D721Med (cell line): Measurements from ENCODE around the gene HBP1.
A peak's percentile ranks its signal among the peaks of the same experiment; 100 is the strongest.

ENCODE experiments used
- DNase-seq: peaks from one replicate; pipeline ENCODE4 v3.0.0; 2011; ENCODE audit warnings: low spot score; ENCODE audit not compliant: insufficient read length
- FAIRE-seq: peaks from 2 replicates; lab custom pipeline; 2011; peaks lifted over from hg19 to GRCh38; lab: Jason Lieb, UNC
- TF ChIP-seq, protein P1 (sequence below): IDR thresholded peaks from 2 replicates; pipeline ENCODE4 v1.5.1; 2012; ENCODE audit warnings: mild to moderate bottlenecking, control low read depth; ENCODE audit not compliant: insufficient read depth; ENCODE audit errors: missing control alignments

The HBP1 gene

DNA sequence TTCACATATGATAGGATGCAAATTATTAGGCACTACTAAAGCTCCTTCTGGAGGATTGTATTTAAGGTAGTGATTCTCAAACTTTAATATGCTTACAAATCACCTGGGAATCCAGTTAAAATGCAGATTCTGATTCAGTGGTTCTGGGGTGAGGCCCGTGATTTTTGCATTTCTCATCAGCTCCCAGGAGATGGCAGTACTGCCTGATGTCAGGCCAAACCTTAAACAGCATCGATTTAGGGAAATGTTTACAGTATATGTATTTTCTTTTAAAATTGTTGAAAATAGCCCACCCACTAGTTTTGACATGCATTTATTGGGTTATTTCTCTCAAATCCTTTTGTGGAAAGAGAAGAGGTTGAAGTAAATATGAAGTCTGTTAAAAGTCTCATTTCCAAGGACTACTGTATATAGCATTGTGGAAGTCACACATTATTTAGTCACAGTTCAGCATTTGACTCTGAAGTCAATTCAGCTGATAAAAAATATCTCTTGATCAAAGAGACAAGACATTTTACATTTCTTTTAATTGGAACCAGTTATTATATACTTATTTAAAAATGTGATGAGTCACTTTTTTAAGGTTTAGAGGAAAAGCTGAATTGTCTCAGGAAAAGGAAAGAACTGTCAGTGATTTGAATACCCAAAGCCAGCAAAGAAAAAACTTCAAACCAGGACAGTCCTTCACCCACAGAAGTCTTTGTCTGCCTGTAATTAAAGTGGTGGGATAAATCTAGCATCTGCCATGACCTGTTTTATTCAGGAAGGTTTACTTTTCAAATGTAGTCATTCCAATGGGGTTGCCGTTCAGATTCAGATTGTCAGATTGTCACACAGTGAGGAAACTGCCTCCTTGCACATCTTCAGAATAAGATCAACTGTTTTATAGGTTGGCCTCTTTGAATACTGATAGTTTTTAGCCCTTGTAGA lies 21.1 kb upstream of the HBP1 start:
- TF ChIP-seq, protein P1, sequence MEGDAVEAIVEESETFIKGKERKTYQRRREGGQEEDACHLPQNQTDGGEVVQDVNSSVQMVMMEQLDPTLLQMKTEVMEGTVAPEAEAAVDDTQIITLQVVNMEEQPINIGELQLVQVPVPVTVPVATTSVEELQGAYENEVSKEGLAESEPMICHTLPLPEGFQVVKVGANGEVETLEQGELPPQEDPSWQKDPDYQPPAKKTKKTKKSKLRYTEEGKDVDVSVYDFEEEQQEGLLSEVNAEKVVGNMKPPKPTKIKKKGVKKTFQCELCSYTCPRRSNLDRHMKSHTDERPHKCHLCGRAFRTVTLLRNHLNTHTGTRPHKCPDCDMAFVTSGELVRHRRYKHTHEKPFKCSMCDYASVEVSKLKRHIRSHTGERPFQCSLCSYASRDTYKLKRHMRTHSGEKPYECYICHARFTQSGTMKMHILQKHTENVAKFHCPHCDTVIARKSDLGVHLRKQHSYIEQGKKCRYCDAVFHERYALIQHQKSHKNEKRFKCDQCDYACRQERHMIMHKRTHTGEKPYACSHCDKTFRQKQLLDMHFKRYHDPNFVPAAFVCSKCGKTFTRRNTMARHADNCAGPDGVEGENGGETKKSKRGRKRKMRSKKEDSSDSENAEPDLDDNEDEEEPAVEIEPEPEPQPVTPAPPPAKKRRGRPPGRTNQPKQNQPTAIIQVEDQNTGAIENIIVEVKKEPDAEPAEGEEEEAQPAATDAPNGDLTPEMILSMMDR, result peak; percentile 61
- DNase-seq, result no peak
- no peak for FAIRE-seq

DNA sequence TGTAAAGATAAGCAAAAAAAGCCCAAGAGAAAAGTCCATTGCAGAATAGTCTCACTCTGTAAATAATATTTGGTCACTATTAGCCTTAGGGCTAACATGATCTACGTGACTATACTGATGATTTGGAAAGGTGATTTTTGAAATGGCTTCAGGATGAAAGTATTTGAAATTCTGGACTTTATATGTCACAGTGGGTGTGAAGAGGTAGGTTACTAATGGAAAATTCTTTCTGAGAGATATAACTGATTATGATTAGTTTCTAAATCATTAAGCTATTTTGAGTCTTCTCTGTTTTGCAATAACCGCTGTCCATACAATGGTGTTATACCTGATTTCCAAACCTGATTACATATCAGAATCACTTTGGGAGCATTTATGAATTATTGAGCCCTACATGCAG lies 20.1 kb upstream of the HBP1 start:
- DNase-seq (no peak), FAIRE-seq (no peak)
- TF ChIP-seq, protein P1, result no peak

DNA sequence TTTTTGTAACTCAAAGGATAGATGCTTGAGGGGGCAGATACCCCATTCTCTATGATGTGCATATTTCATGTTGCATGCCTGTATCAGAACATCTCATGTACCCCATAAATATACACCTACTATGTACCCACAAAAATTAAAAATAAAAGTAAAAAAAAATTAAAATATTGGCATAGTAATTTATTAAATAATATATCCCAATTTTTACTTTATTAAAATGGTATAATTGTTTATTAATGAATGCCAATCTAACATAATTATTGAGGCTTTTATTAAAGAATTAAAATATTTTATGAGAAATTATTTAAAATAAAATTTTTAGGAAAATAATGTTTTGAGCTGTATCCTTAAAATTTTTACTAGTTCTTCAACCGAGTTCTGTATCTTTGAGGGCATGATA lies 18.9 kb upstream of the HBP1 start:
- FAIRE-seq (no peak), DNase-seq (no peak)

DNA sequence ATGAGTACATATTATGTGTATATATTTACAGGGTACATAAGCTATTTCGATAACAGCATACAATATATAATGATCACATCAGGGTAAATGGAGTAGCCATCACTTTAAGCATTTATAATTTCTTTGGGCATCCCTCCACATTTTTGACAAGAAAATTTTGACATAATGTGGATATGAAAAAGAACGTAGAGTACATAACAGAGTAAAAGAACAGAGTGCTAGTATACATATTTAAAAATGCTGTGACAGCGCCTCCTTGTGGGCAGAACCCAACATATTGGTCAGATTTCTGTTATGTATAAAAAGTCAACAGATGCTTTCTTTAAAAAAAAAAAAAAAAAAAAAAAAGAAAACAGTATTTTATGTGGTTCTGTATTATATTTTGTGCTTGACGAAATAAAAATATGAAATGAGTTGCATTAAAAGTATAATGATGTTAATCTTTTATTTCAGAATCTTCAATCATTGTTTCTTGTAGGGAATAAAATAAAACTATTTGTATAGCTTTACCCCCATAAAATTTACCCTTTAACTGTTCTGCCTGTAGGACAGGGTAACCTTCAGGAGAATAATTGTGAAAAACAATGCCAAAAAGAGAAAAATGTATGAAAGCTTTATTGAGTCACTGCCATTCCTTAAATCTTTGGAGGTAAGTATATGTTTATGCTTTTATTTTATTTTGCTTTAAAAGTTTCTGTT lies 18.3 kb upstream of the HBP1 start:
- no peak for DNase-seq
- FAIRE-seq, result peak; percentile 25
- TF ChIP-seq, protein P1, result peak; percentile 66

More for the DNA sequence above, 18.9 kb upstream of the HBP1 start:
- TF ChIP-seq, protein P1, result no peak

DNA sequence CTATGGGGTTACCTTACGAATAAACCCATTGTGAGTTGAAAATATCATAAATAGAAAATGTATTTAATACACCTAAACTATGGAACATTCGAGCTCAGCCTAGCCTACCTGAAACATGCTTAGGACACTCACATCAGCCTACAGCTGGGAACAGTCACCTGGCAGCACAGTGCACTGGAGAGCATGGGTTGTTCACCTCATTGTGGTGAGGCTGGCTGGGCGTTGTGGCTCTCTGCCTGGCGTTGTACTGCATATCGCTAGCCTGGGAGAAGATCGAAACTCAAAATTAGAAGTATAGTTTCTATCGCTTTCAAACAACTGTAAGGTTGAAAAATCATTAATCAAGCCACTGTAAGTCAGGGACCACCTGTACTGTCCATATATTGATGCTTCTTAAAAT lies 17.3 kb upstream of the HBP1 start:
- TF ChIP-seq, protein P1, result no peak
- DNase-seq (no peak), FAIRE-seq (no peak)

DNA sequence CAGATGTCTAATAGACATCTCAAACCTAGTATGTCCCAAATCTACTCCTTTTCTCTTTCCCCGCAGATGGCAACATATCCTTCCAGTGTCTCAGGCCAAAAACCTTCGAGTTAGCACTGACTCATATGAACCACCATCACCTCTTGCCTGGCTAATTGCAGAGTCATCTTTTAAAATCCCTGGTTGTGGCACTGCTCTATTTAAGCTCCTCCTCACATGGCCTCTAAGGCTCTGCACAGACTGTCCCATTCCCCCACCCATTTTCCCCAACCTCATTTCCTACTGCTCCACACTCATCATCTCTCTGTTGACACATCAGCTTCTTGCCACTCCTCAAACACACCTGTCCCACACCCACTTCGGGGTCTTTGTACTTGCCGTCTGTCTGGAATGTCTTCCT lies 16.8 kb upstream of the HBP1 start:
- no peak for FAIRE-seq
- TF ChIP-seq, protein P1, result no peak
- no peak for DNase-seq
